ENCODE data around the gene RBM24. TPM values are rescaled to one million over a fixed set of nuclear protein-coding genes. Genes with fewer than 3 reads are reported as not detected.

RBM24 gene
- total and polyA plus RNA-seq, 10 of the 15 experiments (the other 5 are each of a cell fraction or from before 2014, with no cell fraction given): 0.08 to 0.09 (median 0.09) TPM; not detected in 7

DNA sequence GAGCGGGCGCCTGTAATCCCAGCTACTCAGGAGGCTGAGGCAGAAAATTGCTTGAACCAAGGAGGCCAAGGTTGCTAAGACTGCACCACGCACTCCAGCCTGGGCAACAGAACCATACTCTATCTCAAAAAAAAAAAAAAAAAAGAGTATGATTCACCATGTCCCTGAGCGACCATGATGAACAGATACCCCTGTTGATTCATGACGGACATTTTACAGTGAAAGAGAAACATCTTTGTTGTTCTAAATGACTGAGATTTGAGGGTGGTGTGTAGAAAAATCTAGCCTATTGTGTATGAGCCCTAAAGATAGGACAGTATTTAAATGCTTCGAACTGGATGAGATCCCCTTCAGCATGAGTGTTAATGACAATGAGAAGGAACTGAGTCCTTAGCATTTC, 32.8 kb downstream of the RBM24 start:
- intact Hi-C loops (cut with micrococcal nuclease; ENCODE audit: unreplicated experiment) (no loop called here), in situ Hi-C loops (cut with MboI) (no loop called here)
- DNase-seq (ENCODE audit: low read depth, low spot score) (no peak), FAIRE-seq (no peak), ATAC-seq (no peak)
- SMC1A ChIA-PET (ENCODE audit: uncharacterized antibody, unreplicated experiment): no interaction called here
- Histone ChIP-seq H3K27me3 (replicated peaks in 1 of 2; ENCODE audit: control insufficient read depth in 2 of 2, insufficient read depth in 2 of 2, low read length in 1 of 2) (no peaks in the 10 kb centered on the region), H3K36me3 (ENCODE audit: control insufficient read depth in 2 of 2, insufficient read depth in 2 of 2, low read length in 1 of 2) (no peaks in the 10 kb centered on the region), H3K4me1 (ENCODE audit: control insufficient read depth, insufficient read depth, low read length) (no peaks in the 10 kb centered on the region), H3K9me3 (replicated peaks; ENCODE audit: control insufficient read depth, insufficient read depth, low read length) (no peaks in the 10 kb centered on the region), H2AFZ (ENCODE audit: control insufficient read depth, low read depth, low read length) (no peak overlapping the region), H3K4me3 (no peak overlapping the region), H3K79me2 (ENCODE audit: control insufficient read depth, insufficient read depth, low read length) (no peaks in the 10 kb centered on the region), H4K20me1 (ENCODE audit: control insufficient read depth, insufficient read depth) (no peaks in the 10 kb centered on the region), H3K9ac (ENCODE audit: control insufficient read depth, insufficient read depth, low read length) (no peak overlapping the region), H3K27ac (ENCODE audit: control insufficient read depth, insufficient read depth) (no peak overlapping the region), H3K4me2 (ENCODE audit: control insufficient read depth, insufficient read depth) (no peak overlapping the region)
- RAD21 ChIA-PET (ENCODE audit: unreplicated experiment): no interaction called here
- WGBS (ENCODE audit: insufficient coverage, insufficient replicate concordance, low lambda C conversion rate, missing lambda C conversion rate): 43% methylated on average over 6 of the region's 6 CpGs
- no TSS peak for BruUV-seq (replicated peaks)
- POLR2A ChIA-PET: interaction anchor here (0.6 kb wide), 1 partner anchor 95 kb away, joined by 3 read pairs; no protein-coding TSS in a partner anchor
- CTCF ChIA-PET: no interaction called here
- TF ChIP-seq ZNF592 (IDR thresholded peaks at IDR 0.05): no peak
- TF ChIP-seq ZBTB33 (IDR thresholded peaks at IDR 0.05): no peak
- TF ChIP-seq MTA2 (IDR thresholded peaks at IDR 0.05; ENCODE audit: low read depth): no peak
- no peak for TF ChIP-seq IRF4 (IDR thresholded peaks at IDR 0.05; ENCODE audit: low read depth, low read length)
- no peak for TF ChIP-seq HDGF (IDR thresholded peaks at IDR 0.05)
- no peak for TF ChIP-seq IKZF1 (conservative IDR thresholded peaks at IDR 0.05)
- TF ChIP-seq SREBF1 (IDR thresholded peaks at IDR 0.05; ENCODE audit: low read length): no peak
- TF ChIP-seq USF1 (IDR thresholded peaks at IDR 0.05; ENCODE audit: borderline replicate concordance, extremely low read length, insufficient read depth, low read depth, low read length): no peak
- TF ChIP-seq NR2C2 (IDR thresholded peaks at IDR 0.05; ENCODE audit: borderline replicate concordance, control insufficient read depth, insufficient read length, low read depth): no peak
- TF ChIP-seq ZBED1 (IDR thresholded peaks at IDR 0.05; ENCODE audit: borderline replicate concordance): no peak
- TF ChIP-seq, protein P1, sequence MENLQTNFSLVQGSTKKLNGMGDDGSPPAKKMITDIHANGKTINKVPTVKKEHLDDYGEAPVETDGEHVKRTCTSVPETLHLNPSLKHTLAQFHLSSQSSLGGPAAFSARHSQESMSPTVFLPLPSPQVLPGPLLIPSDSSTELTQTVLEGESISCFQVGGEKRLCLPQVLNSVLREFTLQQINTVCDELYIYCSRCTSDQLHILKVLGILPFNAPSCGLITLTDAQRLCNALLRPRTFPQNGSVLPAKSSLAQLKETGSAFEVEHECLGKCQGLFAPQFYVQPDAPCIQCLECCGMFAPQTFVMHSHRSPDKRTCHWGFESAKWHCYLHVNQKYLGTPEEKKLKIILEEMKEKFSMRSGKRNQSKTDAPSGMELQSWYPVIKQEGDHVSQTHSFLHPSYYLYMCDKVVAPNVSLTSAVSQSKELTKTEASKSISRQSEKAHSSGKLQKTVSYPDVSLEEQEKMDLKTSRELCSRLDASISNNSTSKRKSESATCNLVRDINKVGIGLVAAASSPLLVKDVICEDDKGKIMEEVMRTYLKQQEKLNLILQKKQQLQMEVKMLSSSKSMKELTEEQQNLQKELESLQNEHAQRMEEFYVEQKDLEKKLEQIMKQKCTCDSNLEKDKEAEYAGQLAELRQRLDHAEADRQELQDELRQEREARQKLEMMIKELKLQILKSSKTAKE (IDR thresholded peaks at IDR 0.05; ENCODE audit: low read depth, poor library complexity, severe bottlenecking): no peak
- TF ChIP-seq, protein P2, sequence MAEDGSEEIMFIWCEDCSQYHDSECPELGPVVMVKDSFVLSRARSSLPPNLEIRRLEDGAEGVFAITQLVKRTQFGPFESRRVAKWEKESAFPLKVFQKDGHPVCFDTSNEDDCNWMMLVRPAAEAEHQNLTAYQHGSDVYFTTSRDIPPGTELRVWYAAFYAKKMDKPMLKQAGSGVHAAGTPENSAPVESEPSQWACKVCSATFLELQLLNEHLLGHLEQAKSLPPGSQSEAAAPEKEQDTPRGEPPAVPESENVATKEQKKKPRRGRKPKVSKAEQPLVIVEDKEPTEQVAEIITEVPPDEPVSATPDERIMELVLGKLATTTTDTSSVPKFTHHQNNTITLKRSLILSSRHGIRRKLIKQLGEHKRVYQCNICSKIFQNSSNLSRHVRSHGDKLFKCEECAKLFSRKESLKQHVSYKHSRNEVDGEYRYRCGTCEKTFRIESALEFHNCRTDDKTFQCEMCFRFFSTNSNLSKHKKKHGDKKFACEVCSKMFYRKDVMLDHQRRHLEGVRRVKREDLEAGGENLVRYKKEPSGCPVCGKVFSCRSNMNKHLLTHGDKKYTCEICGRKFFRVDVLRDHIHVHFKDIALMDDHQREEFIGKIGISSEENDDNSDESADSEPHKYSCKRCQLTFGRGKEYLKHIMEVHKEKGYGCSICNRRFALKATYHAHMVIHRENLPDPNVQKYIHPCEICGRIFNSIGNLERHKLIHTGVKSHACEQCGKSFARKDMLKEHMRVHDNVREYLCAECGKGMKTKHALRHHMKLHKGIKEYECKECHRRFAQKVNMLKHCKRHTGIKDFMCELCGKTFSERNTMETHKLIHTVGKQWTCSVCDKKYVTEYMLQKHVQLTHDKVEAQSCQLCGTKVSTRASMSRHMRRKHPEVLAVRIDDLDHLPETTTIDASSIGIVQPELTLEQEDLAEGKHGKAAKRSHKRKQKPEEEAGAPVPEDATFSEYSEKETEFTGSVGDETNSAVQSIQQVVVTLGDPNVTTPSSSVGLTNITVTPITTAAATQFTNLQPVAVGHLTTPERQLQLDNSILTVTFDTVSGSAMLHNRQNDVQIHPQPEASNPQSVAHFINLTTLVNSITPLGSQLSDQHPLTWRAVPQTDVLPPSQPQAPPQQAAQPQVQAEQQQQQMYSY (CRISPR knock-in tag; IDR thresholded peaks at IDR 0.05): no peak

All from GM12878 (cell line).